Astrocyte (in vitro differentiated cells and primary cell): ENCODE data around the gene GHRHR.

Experiments
- CTCF ChIP-seq: IDR thresholded peaks from 2 replicates; pipeline ENCODE4 v1.5.1; 2011; ENCODE audit warnings: low read depth, mild to moderate bottlenecking, inconsistent platforms, low read length, moderate library complexity; ENCODE audit not compliant: insufficient read depth
- EZH2 ChIP-seq: IDR thresholded peaks from 2 replicates; pipeline ENCODE4 v1.6.1; 2012; ENCODE audit warnings: mild to moderate bottlenecking, low read length, inconsistent platforms; ENCODE audit not compliant: insufficient read depth

- TF ChIP-seq EZH2 (no peak), CTCF (no peak)
Observed at GRCh38 chr7:30917216-30917893, 46.4 kb upstream of the GHRHR start.
